IMR-90 (cell line): ENCODE measurements around the gene PIK3R4. TPM values are rescaled to one million over a fixed set of nuclear protein-coding genes. Genes with fewer than 3 reads are reported as not detected.

Experiments used
- ATAC-seq: fragments of 200-7000 bp; cut with Tn5 transposase; 2 replicates; pipeline ENCODE4 v1.9.1; 2020; ENCODE audit warnings: low read depth, mild to moderate bottlenecking, moderate library complexity
- BruUV-seq: library from RNA; stranded (reverse); fragments of 400-500 nt; replicated peaks from 2 replicates; lab custom pipeline; 2021; lab: Mats Ljungman, UMichigan
- CTCF ChIA-PET: fragments of 300-600 bp; formaldehyde crosslinking; extraction: SDS; loops from one replicate; lab custom pipeline; 2021; ENCODE audit warnings: antibody characterized with exemption; lab: Yijun Ruan, JAX
- POLR2A ChIA-PET: fragments of 300-600 bp; sonication (Branson Sonifier 250); formaldehyde crosslinking; loops from one replicate; lab custom pipeline; 2022; ENCODE audit warnings: antibody characterized with exemption; ENCODE audit not compliant: unreplicated experiment; lab: Charles Lee
- DNase-seq: peaks from one replicate; pipeline ENCODE4 v3.0.0; 2013
- H2AFZ ChIP-seq: replicated peaks from 2 replicates; pipeline ENCODE3; 2013; ENCODE audit warnings: low read length, mild to moderate bottlenecking; ENCODE audit not compliant: poor library complexity
- H2AK5ac ChIP-seq: 2 replicates; pipeline ENCODE4 v1.6.1; 2013; ENCODE audit warnings: low read depth, low read length, inconsistent platforms
- H2AK9ac ChIP-seq: replicated peaks from 2 replicates; pipeline ENCODE3; 2013; ENCODE audit warnings: mild to moderate bottlenecking, low read depth, low read length, moderate library complexity; ENCODE audit not compliant: poor library complexity
- H2BK120ac ChIP-seq: 2 replicates; pipeline ENCODE4 v1.6.1; 2013; ENCODE audit warnings: low read depth, low read length, inconsistent platforms
- H2BK15ac ChIP-seq: 3 replicates; pipeline ENCODE4 v1.6.1; 2013; ENCODE audit warnings: low read depth, low read length, inconsistent platforms
- H2BK20ac ChIP-seq: 2 replicates; pipeline ENCODE4 v1.6.1; 2013; ENCODE audit warnings: low read depth, mild to moderate bottlenecking, inconsistent platforms, low read length, moderate library complexity
- H2BK5ac ChIP-seq: 2 replicates; pipeline ENCODE4 v1.6.1; 2013; ENCODE audit warnings: mild to moderate bottlenecking, low read depth, low read length, inconsistent platforms; ENCODE audit not compliant: poor library complexity, severe bottlenecking
- H3K14ac ChIP-seq: replicated peaks from 2 replicates; pipeline ENCODE4 v1.6.1; 2013; ENCODE audit warnings: low read depth, low read length, inconsistent platforms
- H3K18ac ChIP-seq: 2 replicates; pipeline ENCODE4 v1.6.1; 2013; ENCODE audit warnings: low read depth, low read length, control low read depth
- H3K23ac ChIP-seq: 2 replicates; pipeline ENCODE4 v1.6.1; 2013; ENCODE audit warnings: low read depth, low read length, inconsistent platforms
- H3K27ac ChIP-seq: 2 replicates; pipeline ENCODE4 v1.5.1; 2013; ENCODE audit warnings: mild to moderate bottlenecking, control low read depth, low read length; ENCODE audit not compliant: insufficient read depth
- H3K27me3 ChIP-seq: 2 replicates; pipeline ENCODE4 v1.6.1; 2013; ENCODE audit warnings: low read length; ENCODE audit not compliant: control insufficient read depth, insufficient read depth
- H3K36me3 ChIP-seq: 2 replicates; pipeline ENCODE4 v1.6.1; 2013; ENCODE audit warnings: low read length, mixed read lengths; ENCODE audit not compliant: control insufficient read depth, insufficient read depth
- H3K4ac ChIP-seq: 2 replicates; pipeline ENCODE4 v1.6.1; 2013; ENCODE audit warnings: low read depth, low read length, inconsistent platforms
- H3K4me1 ChIP-seq: 2 replicates; pipeline ENCODE4 v1.6.1; 2013; ENCODE audit warnings: low read length, mixed read lengths; ENCODE audit not compliant: control insufficient read depth, insufficient read depth
- H3K4me2 ChIP-seq: 2 replicates; pipeline ENCODE4 v1.6.1; 2013; ENCODE audit warnings: low read depth, mild to moderate bottlenecking, control low read depth, low read length, moderate library complexity
- H3K4me3 ChIP-seq: 2 replicates; pipeline ENCODE4 v1.5.1; 2013; ENCODE audit warnings: low read depth, mild to moderate bottlenecking, control low read depth, low read length, moderate library complexity; ENCODE audit not compliant: insufficient read depth
- H3K56ac ChIP-seq: 2 replicates; pipeline ENCODE4 v1.6.1; 2013; ENCODE audit warnings: low read length, inconsistent platforms; ENCODE audit not compliant: insufficient read depth; ENCODE audit errors: extremely low read depth
- H3K79me1 ChIP-seq, 2 experiments: 2 replicates each; pipeline ENCODE4 v1.6.1; 2013; ENCODE audit warnings: low read length in 2 of 2, inconsistent platforms in 1 of 2, low read depth in 1 of 2
- H3K9ac ChIP-seq: 2 replicates; pipeline ENCODE4 v1.6.1; 2013; ENCODE audit warnings: low read depth, low read length, control low read depth
- H3K9me1 ChIP-seq: 2 replicates; pipeline ENCODE4 v1.6.1; 2013; ENCODE audit warnings: low read length, inconsistent platforms; ENCODE audit not compliant: insufficient read depth
- H3K9me3 ChIP-seq: 2 replicates; pipeline ENCODE4 v1.6.1; 2013; ENCODE audit warnings: low read length; ENCODE audit not compliant: control insufficient read depth, insufficient read depth
- H4K20me1 ChIP-seq: 2 replicates; pipeline ENCODE4 v1.6.1; 2013; ENCODE audit warnings: low read length, inconsistent platforms; ENCODE audit not compliant: insufficient read depth
- H4K5ac ChIP-seq: 2 replicates; pipeline ENCODE4 v1.6.1; 2013; ENCODE audit warnings: mild to moderate bottlenecking, low read depth, low read length, control low read depth
- H4K8ac ChIP-seq, 2 experiments: 2 replicates each; pipeline ENCODE4 v1.6.1; 2013; ENCODE audit warnings: low read depth in 2 of 2, low read length in 2 of 2, control low read depth in 1 of 2, inconsistent platforms in 1 of 2
- H4K91ac ChIP-seq: 2 replicates; pipeline ENCODE4 v1.6.1; 2013; ENCODE audit warnings: low read depth, low read length, inconsistent platforms; ENCODE audit not compliant: insufficient read depth
- BHLHE40 ChIP-seq: fragments of 150-350 bp; IDR thresholded peaks from 2 replicates; pipeline ENCODE4 v1.6.1; 2016; ENCODE audit warnings: mild to moderate bottlenecking, low read depth, low read length
- CEBPB ChIP-seq: IDR thresholded peaks from 2 replicates; pipeline ENCODE4 v1.6.1; 2012; ENCODE audit warnings: low read depth, low read length, improper control_type of control experiment
- CTCF ChIP-seq: conservative IDR thresholded peaks from 2 replicates; pipeline ENCODE4 v1.5.1; 2012; ENCODE audit warnings: mild to moderate bottlenecking, low read depth, low read length, improper control_type of control experiment
- FOS ChIP-seq: fragments of 150-350 bp; IDR thresholded peaks from 2 replicates; pipeline ENCODE4 v1.6.1; 2016; ENCODE audit warnings: low read depth, low read length
- MAFK ChIP-seq: IDR thresholded peaks from 2 replicates; pipeline ENCODE4 v1.6.1; 2012; ENCODE audit warnings: low read depth, low read length, improper control_type of control experiment
- MAZ ChIP-seq: IDR thresholded peaks from 2 replicates; pipeline ENCODE4 v1.6.1; 2012; ENCODE audit warnings: low read depth, mild to moderate bottlenecking, low read length, improper control_type of control experiment, moderate library complexity, borderline replicate concordance
- MXI1 ChIP-seq: IDR thresholded peaks from 2 replicates; pipeline ENCODE4 v1.6.1; 2012; ENCODE audit warnings: low read depth, mild to moderate bottlenecking, low read length, moderate library complexity, borderline replicate concordance
- POLR2A ChIP-seq: IDR thresholded peaks from 2 replicates; pipeline ENCODE4 v1.6.1; 2012; ENCODE audit warnings: mild to moderate bottlenecking, low read depth, low read length
- RAD21 ChIP-seq: IDR thresholded peaks from 2 replicates; pipeline ENCODE4 v1.6.1; 2012; ENCODE audit warnings: low read length, improper control_type of control experiment
- RCOR1 ChIP-seq: IDR thresholded peaks from 2 replicates; pipeline ENCODE4 v1.6.1; 2012; ENCODE audit warnings: mild to moderate bottlenecking, low read length, improper control_type of control experiment; ENCODE audit not compliant: insufficient replicate concordance
- RFX5 ChIP-seq: IDR thresholded peaks from 2 replicates; pipeline ENCODE4 v1.8.0; 2012; ENCODE audit warnings: low read depth, mild to moderate bottlenecking, low read length, moderate library complexity
- SMC3 ChIP-seq: fragments of 150-350 bp; IDR thresholded peaks from 2 replicates; pipeline ENCODE4 v1.6.1; 2016; ENCODE audit warnings: low read depth, mild to moderate bottlenecking, antibody characterized with exemption, low read length, moderate library complexity
- USF2 ChIP-seq: fragments of 150-350 bp; IDR thresholded peaks from 2 replicates; pipeline ENCODE4 v1.6.1; 2017; ENCODE audit warnings: mild to moderate bottlenecking, antibody characterized with exemption, low read length, low read depth
- WGBS, 2 experiments: methylation state at CpG; one replicate each; pipeline versions ENCODE4 v1.1.5 to v1.1.7; 2013; ENCODE audit warnings: missing lambda C conversion rate in 2 of 2; ENCODE audit not compliant: insufficient read length in 1 of 2; ENCODE audit errors: extremely low coverage in 2 of 2; 5-methylcytosine and 5-hydroxymethylcytosine counted together
- dilution Hi-C: fragments of 300-500 bp; cut with HindIII; formaldehyde crosslinking; loops from one replicate; pipeline ENCODE4 v1.14.3; 2018; ENCODE audit warnings: low sequenced_read_pairs; ENCODE audit not compliant: unreplicated experiment
- in situ Hi-C: fragments of 300-500 bp; cut with MboI; formaldehyde crosslinking; loops from 3 replicates; pipeline ENCODE4 v1.14.3; 2019; ENCODE audit warnings: low sequenced_read_pairs, inconsistent platforms, mixed read lengths
- intact Hi-C: fragments of 100-400 bp; cut with micrococcal nuclease; formaldehyde crosslinking; loops from 2 replicates; pipeline ENCODE4 v1.10.0; 2022
- polyA plus RNA-seq, 3 experiments: library from polyadenylated mRNA; depleted of rRNA; stranded (reverse); fragments of >200 nt; gene quantifications; 2 replicates each; pipeline ENCODE4 v1.2.3, GENCODE V29; 2012; ENCODE audit warnings: low replicate concordance in 1 of 3
- total RNA-seq: library from RNA; depleted of rRNA; stranded (reverse); fragments of >200 nt; gene quantifications from 2 replicates; pipeline ENCODE4 v1.2.3, GENCODE V29; 2012

Gene PIK3R4
- total and polyA plus RNA-seq, 2 of the 4 experiments (the other 2 are of a cell fraction) = 19.7 to 27.2 TPM

- Histone ChIP-seq H3K23ac (no peak overlapping the region), H2AFZ (no peak overlapping the region), H3K4me3 (no peak overlapping the region), H2BK5ac (no peak overlapping the region), H3K56ac (no peak overlapping the region), H2AK5ac (no peak overlapping the region), H3K36me3 (no peaks in the 10 kb centered on the region), H3K79me1 (no peaks in the 10 kb centered on the region), H4K20me1 (no peaks in the 10 kb centered on the region; the same call in 1 of the 2 replicates), H2BK120ac (no peak overlapping the region), H4K91ac (no peak overlapping the region), H3K18ac (no peak overlapping the region), H2BK15ac (no peak overlapping the region), H3K14ac (no peak overlapping the region), H3K27me3 (peaks cover 2% of the 10 kb centered on the region; the same call in 1 of the 2 replicates), H2BK20ac (no peak overlapping the region), H3K4me2 (no peak overlapping the region), H3K9me3 (no peaks in the 10 kb centered on the region), H3K4me1 (no peaks in the 10 kb centered on the region), H4K8ac (no peak overlapping the region), H3K9me1 (no peaks in the 10 kb centered on the region), H3K9ac (no peak overlapping the region), H4K5ac (no peak overlapping the region), H3K27ac (no peak overlapping the region), H3K4ac (no peak overlapping the region), H2AK9ac (no peak overlapping the region)
- WGBS, 2 experiments = no CpG with 5 or more reads among the region's 4 CpGs
- intact Hi-C loops (loop anchor here (1.0 to 5.0 kb wide), 3 partner anchors 133 to 1267 kb away; no protein-coding TSS in a partner anchor), in situ Hi-C loops (no loop called here), dilution Hi-C loops (no loop called here)
- ChIA-PET POLR2A (no interaction called here), CTCF (interaction anchor here (0.6 to 1.5 kb wide), 8 partner anchors 9 to 1628 kb away, joined by 3 to 6 read pairs (median 4); no protein-coding TSS in a partner anchor)
- ATAC-seq = peak; percentile 92
- no TSS peak for BruUV-seq
- peak; percentile 49 for DNase-seq
- TF ChIP-seq MAZ (no peak), POLR2A (no peak), BHLHE40 (no peak), SMC3 (peak; percentile 47), FOS (no peak), CTCF (peak; percentile 76), RCOR1 (no peak), RAD21 (peak; percentile 72), RFX5 (no peak), USF2 (no peak), MXI1 (no peak), MAFK (no peak), CEBPB (peak; percentile 22; the same call in 1 of the 2 replicates)
Observed at GRCh38 chr3:130759692-130760338, 13.2 kb upstream of the PIK3R4 start.
